Endothelial cell of umbilical vein (primary cell): Measurements from ENCODE around the gene AMPH. TPM values are rescaled to one million over a fixed set of nuclear protein-coding genes. Genes with fewer than 3 reads are reported as not detected.
A peak's percentile ranks its signal among the peaks of the same experiment; 100 is the strongest.

ENCODE experiments used
- BruUV-seq: library from RNA; stranded (reverse); fragments of 400-500 nt; replicated peaks from 2 replicates; lab custom pipeline; 2021; lab: Mats Ljungman, UMichigan
- CTCF ChIA-PET: fragments of 300-600, 350-600 bp; sonication (Branson Sonifier 250); formaldehyde crosslinking; loops from one replicate; lab custom pipeline; 2021; ENCODE audit warnings: antibody characterized with exemption, inconsistent platforms; lab: Charles Lee
- POLR2A ChIA-PET: fragments of 300-600, 350-600 bp; sonication (Branson Sonifier 250); formaldehyde crosslinking; loops from one replicate; lab custom pipeline; 2021; ENCODE audit warnings: antibody characterized with exemption, inconsistent platforms; lab: Charles Lee
- DNase-seq: peaks from one replicate; pipeline ENCODE4 v3.0.0-alpha.2; 2011; ENCODE audit warnings: low read depth, low spot score
- FAIRE-seq: peaks from 2 replicates; lab custom pipeline; 2011; peaks lifted over from hg19 to GRCh38; lab: Jason Lieb, UNC
- H2AFZ ChIP-seq: 2 replicates; pipeline ENCODE4 v1.6.0; 2012; ENCODE audit warnings: low read depth, low read length, control low read depth, inconsistent platforms
- H3K27ac ChIP-seq: 2 replicates; pipeline ENCODE4 v1.5.1; 2011; ENCODE audit warnings: low read depth, mild to moderate bottlenecking, control low read depth, low read length, moderate library complexity; ENCODE audit not compliant: insufficient read depth
- H3K27me3 ChIP-seq, 2 experiments: 2 replicates each; pipeline versions ENCODE4 v1.6.0 to v1.6.1; 2011; ENCODE audit warnings: low read length in 2 of 2, mixed read lengths in 1 of 2; ENCODE audit not compliant: control insufficient read depth in 2 of 2, insufficient read depth in 2 of 2
- H3K36me3 ChIP-seq, 2 experiments: 2 replicates in 1 of 2; 3 replicates in 1 of 2; pipeline ENCODE4 v1.5.1; 2011; ENCODE audit warnings: low read length in 2 of 2, mild to moderate bottlenecking in 1 of 2, moderate library complexity in 1 of 2; ENCODE audit not compliant: control insufficient read depth in 2 of 2, insufficient read depth in 2 of 2; ENCODE audit errors: extremely low read depth in 1 of 2
- H3K4me1 ChIP-seq: 3 replicates; pipeline ENCODE4 v1.5.1; 2011; ENCODE audit warnings: mild to moderate bottlenecking, low read length; ENCODE audit not compliant: control insufficient read depth, insufficient read depth; ENCODE audit errors: extremely low read depth
- H3K4me2 ChIP-seq: 2 replicates; pipeline ENCODE4 v1.6.1; 2011; ENCODE audit warnings: low read length, control low read depth, mixed read lengths; ENCODE audit not compliant: insufficient read depth
- H3K4me3 ChIP-seq, 3 experiments: fragments of 200-600 bp in 1 of 3; sonication (generic), shearing (Covaris generic) in 1 of 3; replicated peaks in 1 of 3; 2 replicates each; pipeline ENCODE4 v1.5.1; 2011 to 2016; ENCODE audit warnings: control low read depth in 3 of 3, low read length in 3 of 3, mild to moderate bottlenecking in 2 of 3, inconsistent platforms in 1 of 3, low read depth in 1 of 3, moderate library complexity in 1 of 3; ENCODE audit not compliant: insufficient read depth in 1 of 3
- H3K79me2 ChIP-seq: 2 replicates; pipeline ENCODE4 v1.6.0; 2012; ENCODE audit warnings: low read length, inconsistent platforms; ENCODE audit not compliant: control insufficient read depth, insufficient read depth
- H3K9ac ChIP-seq: replicated peaks from 2 replicates; pipeline ENCODE3; 2011; ENCODE audit warnings: low read length, control low read depth; ENCODE audit not compliant: insufficient read depth; ENCODE audit errors: extremely low read depth
- H3K9me1 ChIP-seq: replicated peaks from 3 replicates; pipeline ENCODE4 v1.6.0; 2011; ENCODE audit warnings: mild to moderate bottlenecking, low read length; ENCODE audit not compliant: control insufficient read depth, insufficient read depth; ENCODE audit errors: extremely low read depth
- H3K9me3 ChIP-seq: replicated peaks from 2 replicates; pipeline ENCODE4 v1.5.1; 2012; ENCODE audit warnings: low read length, inconsistent platforms; ENCODE audit not compliant: control insufficient read depth, insufficient read depth
- H4K20me1 ChIP-seq: replicated peaks from 2 replicates; pipeline ENCODE3; 2011; ENCODE audit warnings: mild to moderate bottlenecking, low read length; ENCODE audit not compliant: control insufficient read depth, insufficient read depth; ENCODE audit errors: extremely low read depth
- EZH2 ChIP-seq: IDR thresholded peaks from 2 replicates; pipeline ENCODE4 v1.6.1; 2012; ENCODE audit warnings: borderline replicate concordance, low read depth, mild to moderate bottlenecking, moderate library complexity, low read length, inconsistent platforms; ENCODE audit not compliant: severe bottlenecking
- FOS ChIP-seq: IDR thresholded peaks from 2 replicates; pipeline ENCODE4 v1.6.1; 2011; ENCODE audit warnings: mild to moderate bottlenecking, low read length, moderate library complexity, borderline replicate concordance; ENCODE audit not compliant: insufficient read depth
- GATA2 ChIP-seq: IDR thresholded peaks from 2 replicates; pipeline ENCODE4 v1.7.0; 2011; ENCODE audit warnings: low read depth, mild to moderate bottlenecking, moderate library complexity, mixed read lengths, low read length; ENCODE audit not compliant: insufficient read length, insufficient read depth
- JUN ChIP-seq: IDR thresholded peaks from 2 replicates; pipeline ENCODE4 v1.6.1; 2011; ENCODE audit warnings: borderline replicate concordance, low read depth; ENCODE audit not compliant: insufficient read length, insufficient read depth
- MYC ChIP-seq: IDR thresholded peaks from one replicate; pipeline ENCODE4 v1.6.1; 2011; ENCODE audit warnings: mild to moderate bottlenecking, low read depth, low read length
- POLR2AphosphoS5 ChIP-seq: IDR thresholded peaks from 2 replicates; pipeline ENCODE4 v1.6.1; 2012; ENCODE audit warnings: low read depth, mild to moderate bottlenecking, control low read depth, low read length, moderate library complexity; ENCODE audit not compliant: insufficient read depth
- dilution Hi-C: fragments of 300-500 bp; cut with MboI; formaldehyde crosslinking; loops from one replicate; pipeline ENCODE4 v1.15.0; 2019; ENCODE audit warnings: low sequenced_read_pairs; ENCODE audit not compliant: extremely low pct_ligation_motif_present
- intact Hi-C: fragments of 100-400 bp; cut with micrococcal nuclease; formaldehyde crosslinking; loops from one replicate; pipeline ENCODE4 v1.10.0; 2022
- polyA plus RNA-seq, 4 experiments: library from polyadenylated mRNA; depleted of rRNA in 3 of 4; stranded (reverse) in 3 of 4; unstranded in 1 of 4; fragments of >200 nt; gene quantifications; 2 replicates each; pipeline versions ENCODE4 v1.2.1 to v1.2.3, GENCODE V29; 2011 to 2012; ENCODE audit warnings: missing spikeins in 1 of 4
- total RNA-seq: library from RNA; stranded (reverse); gene quantifications from 2 replicates; pipeline ENCODE4 v1.2.3, GENCODE V29; 2021
- TF ChIP-seq, protein P1 (sequence below), 2 donors: IDR thresholded peaks; 1 replicate in 1 of 2; 2 replicates in 1 of 2; pipeline ENCODE4 v1.5.1; 2011; ENCODE audit warnings: low read length in 2 of 2, mild to moderate bottlenecking in 2 of 2, moderate library complexity in 2 of 2, control low read depth in 1 of 2, inconsistent platforms in 1 of 2, low read depth in 1 of 2; ENCODE audit not compliant: insufficient read depth in 1 of 2; ENCODE audit errors: extremely low read depth in 1 of 2
- TF ChIP-seq, protein P2 (sequence below): IDR thresholded peaks from 2 replicates; pipeline ENCODE4 v1.6.1; 2011; ENCODE audit not compliant: insufficient read depth, insufficient read length

Gene AMPH
- total and polyA plus RNA-seq, 2 donors (not counting 3 experiments of a cell fraction or from before 2014, with no cell fraction given), result 5.2 to 9.2 TPM

DNA sequence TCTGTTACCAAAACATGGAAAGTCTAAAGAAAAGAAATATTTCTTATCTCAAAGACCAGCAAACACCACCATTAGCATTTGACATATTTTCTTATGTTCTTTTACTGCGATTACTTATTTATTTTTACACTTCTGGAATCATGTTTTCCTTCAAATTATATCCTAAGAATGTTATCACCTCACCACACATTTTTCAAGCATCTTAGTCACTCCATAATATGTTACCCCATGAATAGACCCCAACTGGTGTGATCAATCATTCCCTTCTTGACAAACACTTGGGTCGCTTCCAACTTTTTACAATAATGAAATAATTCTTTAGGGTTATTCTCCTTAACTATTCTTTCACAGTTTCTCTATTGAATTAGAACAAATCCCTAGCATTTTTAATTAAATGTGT is 67.4 kb downstream of the AMPH start:
- ChIA-PET POLR2A (no interaction called here), CTCF (no interaction called here)
- Histone ChIP-seq H3K9ac (no peak overlapping the region), H3K79me2 (no peaks in the 10 kb centered on the region), H3K27me3 (no peaks in the 10 kb centered on the region), H3K4me2 (peak overlapping the region; percentile 35), H3K27ac (peak overlapping the region; percentile 43), H2AFZ (no peak overlapping the region), H3K9me3 (no peaks in the 10 kb centered on the region), H3K4me1 (peaks cover 28% of the 10 kb centered on the region), H3K4me3 (no peak overlapping the region), H3K36me3 (no peaks in the 10 kb centered on the region), H4K20me1 (no peaks in the 10 kb centered on the region), H3K9me1 (no peaks in the 10 kb centered on the region)
- dilution Hi-C loops (no loop called here), intact Hi-C loops (no loop called here)
- DNase-seq, result peak; percentile 73
- no peak for TF ChIP-seq POLR2AphosphoS5
- TF ChIP-seq, protein P1, sequence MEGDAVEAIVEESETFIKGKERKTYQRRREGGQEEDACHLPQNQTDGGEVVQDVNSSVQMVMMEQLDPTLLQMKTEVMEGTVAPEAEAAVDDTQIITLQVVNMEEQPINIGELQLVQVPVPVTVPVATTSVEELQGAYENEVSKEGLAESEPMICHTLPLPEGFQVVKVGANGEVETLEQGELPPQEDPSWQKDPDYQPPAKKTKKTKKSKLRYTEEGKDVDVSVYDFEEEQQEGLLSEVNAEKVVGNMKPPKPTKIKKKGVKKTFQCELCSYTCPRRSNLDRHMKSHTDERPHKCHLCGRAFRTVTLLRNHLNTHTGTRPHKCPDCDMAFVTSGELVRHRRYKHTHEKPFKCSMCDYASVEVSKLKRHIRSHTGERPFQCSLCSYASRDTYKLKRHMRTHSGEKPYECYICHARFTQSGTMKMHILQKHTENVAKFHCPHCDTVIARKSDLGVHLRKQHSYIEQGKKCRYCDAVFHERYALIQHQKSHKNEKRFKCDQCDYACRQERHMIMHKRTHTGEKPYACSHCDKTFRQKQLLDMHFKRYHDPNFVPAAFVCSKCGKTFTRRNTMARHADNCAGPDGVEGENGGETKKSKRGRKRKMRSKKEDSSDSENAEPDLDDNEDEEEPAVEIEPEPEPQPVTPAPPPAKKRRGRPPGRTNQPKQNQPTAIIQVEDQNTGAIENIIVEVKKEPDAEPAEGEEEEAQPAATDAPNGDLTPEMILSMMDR (IDR thresholded peaks at IDR 0.05; ENCODE audit: extremely low read depth in 1 of 2, insufficient read depth in 1 of 2, low read depth in 1 of 2, low read length in 2 of 2), result no peak
- TF ChIP-seq MYC, result no peak
- peak; percentile 35 for TF ChIP-seq JUN
- peak; percentile 37 for FAIRE-seq
- no TSS peak for BruUV-seq

DNA sequence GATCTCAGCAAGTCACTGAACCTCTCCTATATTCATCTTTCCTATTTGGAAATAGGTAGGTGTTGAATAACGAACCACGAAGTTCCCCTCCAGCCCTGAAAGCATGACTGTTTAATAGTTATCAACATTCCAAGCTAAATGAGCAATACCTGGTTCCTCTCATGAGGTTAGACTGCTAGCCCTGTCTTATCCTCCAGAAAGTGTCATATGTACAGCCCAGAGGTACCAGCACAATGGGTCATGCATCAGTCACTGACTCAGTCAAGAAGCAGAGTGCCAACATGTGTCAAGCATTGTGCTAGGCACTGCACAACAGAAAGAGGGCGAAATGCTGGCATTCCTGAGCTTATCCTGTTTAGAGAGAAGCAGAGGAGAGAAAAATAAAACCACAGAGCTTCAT is 70.0 kb downstream of the AMPH start:
- no peaks in the 10 kb centered on the region for H3K36me3 ChIP-seq
- FAIRE-seq (peak; percentile 71), DNase-seq (peak; percentile 56)
- dilution Hi-C loops, result no loop called here
- no TSS peak for BruUV-seq
- no peak overlapping the region for H3K4me3 ChIP-seq
- peak overlapping the region; percentile 34 for H3K27ac ChIP-seq
- peak overlapping the region; percentile 3 for H2AFZ ChIP-seq
- ChIA-PET CTCF (no interaction called here), POLR2A (no interaction called here)
- H3K27me3 ChIP-seq, result no peaks in the 10 kb centered on the region
- intact Hi-C loops, result no loop called here
- no peaks in the 10 kb centered on the region for H3K9me3 ChIP-seq
- no peaks in the 10 kb centered on the region for H4K20me1 ChIP-seq
- no peaks in the 10 kb centered on the region for H3K79me2 ChIP-seq
- H3K4me1 ChIP-seq, result peaks cover 38% of the 10 kb centered on the region
- H3K4me2 ChIP-seq, result no peak overlapping the region
- no peak overlapping the region for H3K9ac ChIP-seq
- peak; percentile 27 for TF ChIP-seq GATA2
- TF ChIP-seq, protein P1 (IDR thresholded peaks at IDR 0.05; ENCODE audit: extremely low read depth in 1 of 2, insufficient read depth in 1 of 2, low read depth in 1 of 2, low read length in 2 of 2), result peak in 1 of 2 donors; percentile 6
- TF ChIP-seq POLR2AphosphoS5, result no peak
- TF ChIP-seq FOS, result no peak
- TF ChIP-seq, protein P2, sequence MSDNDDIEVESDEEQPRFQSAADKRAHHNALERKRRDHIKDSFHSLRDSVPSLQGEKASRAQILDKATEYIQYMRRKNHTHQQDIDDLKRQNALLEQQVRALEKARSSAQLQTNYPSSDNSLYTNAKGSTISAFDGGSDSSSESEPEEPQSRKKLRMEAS, result no peak
- no peak for TF ChIP-seq EZH2
- TF ChIP-seq JUN, result no peak
- H3K9me1 ChIP-seq, result no peaks in the 10 kb centered on the region
